ENCODE results near the gene LAMB2.

GRCh38 chr3:49119036-49119435 is 13.8 kb downstream of the LAMB2 start:
- TF ChIP-seq POLR2A (IDR thresholded peaks at IDR 0.05; ENCODE audit: low read depth, low read length): no peak
- no peak for TF ChIP-seq TAF1 (IDR thresholded peaks at IDR 0.05; ENCODE audit: borderline replicate concordance, low read depth, low read length)
